GF-D8 (cell line): ENCODE results near the gene DSN1.
A peak's percentile ranks its signal among the peaks of the same experiment; 100 is the strongest.

Experiments
- DNase-seq: peaks from one replicate; lab custom pipeline; 2025; lab: John Stamatoyannopoulos, UW

The DSN1 gene

DNA sequence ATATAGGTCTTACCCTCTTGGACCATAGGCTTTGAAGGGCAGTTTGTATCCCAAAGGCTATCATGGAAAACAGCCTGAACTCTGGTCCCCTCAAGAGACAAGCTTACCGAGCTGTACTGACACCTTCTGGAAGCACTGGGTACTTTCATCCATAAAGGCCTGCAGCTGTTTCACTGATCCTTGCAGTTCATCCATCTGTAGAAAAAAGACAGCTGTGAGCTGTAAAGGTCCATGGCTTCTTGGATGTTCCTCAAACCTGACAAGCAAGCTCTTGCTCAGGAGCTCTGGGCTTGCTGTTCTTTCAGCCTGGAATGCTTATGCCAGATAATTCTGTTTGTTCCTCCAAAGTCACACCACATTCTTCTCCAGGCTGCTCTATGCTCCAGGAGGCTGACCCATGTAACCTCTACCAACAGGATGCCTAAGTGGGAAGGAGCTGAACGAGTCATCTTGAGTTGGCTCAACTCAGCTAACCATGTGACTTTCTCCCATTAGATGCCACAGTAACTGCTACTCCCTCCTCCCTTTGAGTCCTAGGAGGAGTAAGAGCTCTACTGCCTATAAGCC lies 18.8 kb downstream of the DSN1 start:
- peak; percentile 21 for DNase-seq

DNA sequence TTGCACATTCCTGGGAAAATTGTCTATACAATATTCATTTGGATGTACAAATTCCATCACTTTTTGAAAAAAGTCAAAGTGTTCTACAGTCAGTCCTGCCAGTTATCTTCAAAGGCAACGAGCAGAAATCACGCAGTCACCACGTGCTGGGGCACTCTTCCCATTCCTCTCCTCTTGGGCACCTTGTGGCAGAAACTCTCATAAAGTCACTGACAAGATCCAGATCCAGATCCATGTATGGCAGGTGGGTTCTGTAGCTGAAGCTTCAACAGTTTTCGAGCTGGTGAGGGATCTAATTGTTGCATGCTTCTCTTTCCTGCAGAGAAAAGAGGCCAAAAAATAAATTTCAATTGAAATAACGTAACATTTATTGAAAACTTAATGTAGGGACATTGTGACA lies 21.0 kb downstream of the DSN1 start:
- DNase-seq, result no peak

DNA sequence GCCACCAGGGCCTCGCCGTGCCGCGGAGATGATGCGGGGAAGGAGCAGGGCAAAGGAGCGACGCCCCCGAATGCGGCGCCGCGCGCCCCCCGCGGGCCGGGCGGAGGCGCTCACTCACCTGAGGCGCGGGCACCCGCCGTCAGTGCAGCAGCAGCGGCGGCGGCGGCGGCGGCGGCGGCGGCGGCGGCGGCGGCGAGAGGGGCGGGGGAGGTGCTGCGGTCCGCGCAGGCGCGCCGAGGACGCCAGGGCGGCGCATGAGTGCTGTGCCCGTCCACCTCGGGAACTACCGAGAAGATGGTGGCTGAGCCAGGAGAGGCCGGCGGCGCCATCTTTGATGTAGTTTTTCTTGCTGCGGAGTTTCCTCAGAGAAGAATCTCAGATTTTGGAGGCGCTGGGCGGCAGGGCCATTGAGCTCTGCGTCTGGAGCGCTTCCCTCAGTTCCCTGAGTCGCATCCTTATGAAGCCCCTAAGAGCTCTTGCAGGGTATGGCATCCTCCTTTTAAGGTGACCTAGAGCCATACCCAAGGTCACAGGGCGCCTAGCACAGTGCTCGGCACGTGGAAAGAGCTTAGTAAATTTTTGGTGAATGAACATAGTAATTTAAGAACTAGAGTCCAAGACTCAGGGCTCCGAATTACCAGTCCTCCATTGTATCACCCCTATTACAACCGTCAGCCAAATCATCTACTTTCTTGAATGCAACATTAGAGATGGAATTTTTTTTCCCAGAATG lies 27.5 kb downstream of the DSN1 start, which contains the start of gene NDRG3:
TSS of gene NDRG3 (minus strand) at position 164 of the 733 bp plus-strand sequence. CDS start 24,355 bp downstream, outside the sequence.
- peak; percentile 75 for DNase-seq

DNA sequence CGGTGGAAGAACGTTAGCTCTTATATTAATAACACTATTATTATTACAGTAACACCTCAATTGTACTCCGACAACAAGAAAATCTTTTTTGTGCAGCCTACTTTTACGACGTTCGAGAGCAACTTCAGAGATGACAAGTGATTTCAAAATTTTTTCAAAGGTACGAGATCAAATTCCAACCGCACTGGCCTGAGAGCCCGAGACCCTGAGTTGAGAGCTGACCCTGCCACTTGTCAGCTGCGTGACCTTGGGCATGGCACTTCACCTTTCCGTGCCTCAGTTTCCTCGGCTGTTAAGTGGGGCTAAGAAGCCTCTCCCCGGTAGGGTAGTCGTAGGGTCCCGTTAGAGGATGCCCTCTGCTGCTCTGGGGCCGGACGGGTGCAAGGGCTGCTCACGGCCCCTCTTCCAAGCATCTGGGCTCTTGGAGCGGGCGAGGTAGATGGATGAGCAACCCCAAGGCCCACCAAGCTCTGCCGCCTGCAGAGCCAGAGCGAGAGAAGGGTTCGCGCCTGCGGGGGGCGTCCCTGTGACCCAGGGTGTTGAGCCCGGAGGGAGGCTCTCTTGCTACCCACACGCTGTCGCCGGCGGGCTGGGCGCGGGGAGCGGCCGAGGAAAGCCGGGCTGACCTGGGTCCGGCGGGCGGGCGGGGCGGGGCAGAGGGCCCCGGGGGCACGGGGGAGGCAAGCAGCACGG lies 28.2 kb downstream of the DSN1 start:
- DNase-seq, result no peak

DNA sequence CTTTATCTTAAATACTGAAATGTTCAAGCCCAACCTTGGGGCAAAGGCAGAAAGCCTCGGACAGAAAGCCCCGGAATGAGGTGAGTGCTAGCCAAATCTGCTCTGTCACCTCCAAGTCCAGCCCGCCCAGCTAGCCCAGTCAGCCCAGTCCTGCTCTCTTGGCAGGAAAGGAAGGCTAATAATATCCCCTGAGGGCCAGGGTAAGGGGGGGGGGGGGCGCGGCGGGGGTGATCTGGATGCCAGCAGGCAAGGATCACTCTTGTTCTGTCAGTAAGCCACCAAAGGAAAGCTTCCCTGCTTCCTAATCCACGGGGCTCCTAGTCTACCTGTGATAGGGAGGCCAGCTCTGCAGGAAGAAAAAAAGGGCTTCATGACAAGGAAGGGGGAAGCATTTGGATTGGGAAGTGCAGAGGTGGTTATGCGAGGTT lies 28.8 kb downstream of the DSN1 start:
- DNase-seq, result no peak

DNA sequence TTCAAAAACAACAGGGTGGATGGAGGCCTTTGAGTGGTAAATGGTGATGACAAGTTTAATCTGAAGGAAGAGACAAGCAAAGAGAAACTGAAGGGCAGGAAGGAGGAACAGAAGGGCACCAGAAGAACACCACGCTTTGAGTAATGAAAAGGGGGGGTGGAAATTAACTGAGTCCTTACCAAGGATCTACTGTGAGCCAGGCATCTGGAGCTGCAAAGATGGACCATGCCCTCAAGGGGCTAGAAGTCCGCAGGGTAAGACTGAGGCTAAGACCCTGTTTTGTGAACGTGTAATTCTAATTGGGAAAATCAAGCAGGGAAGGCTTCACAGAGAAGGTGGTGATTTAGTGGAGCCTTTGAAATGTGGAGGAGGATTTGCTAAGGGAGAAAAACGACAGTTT lies 29.3 kb downstream of the DSN1 start:
- DNase-seq, result no peak

DNA sequence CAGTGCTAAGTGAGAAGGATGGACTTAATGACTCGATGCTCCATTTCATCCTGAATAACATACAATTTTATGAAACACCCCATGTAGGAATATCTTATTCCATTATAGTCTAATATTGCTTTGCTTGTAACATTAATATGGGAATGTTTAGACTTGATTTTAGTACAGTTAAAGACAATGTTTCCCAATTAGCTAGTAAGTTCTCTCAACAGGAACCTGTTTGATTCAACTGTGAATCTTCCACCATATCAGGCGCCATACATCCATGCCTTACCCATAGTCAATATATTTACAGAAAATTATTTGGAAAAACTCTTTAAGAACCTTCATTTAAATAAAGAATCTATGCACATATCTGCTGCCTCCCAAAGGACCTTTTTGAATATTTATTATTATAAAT lies 31.0 kb downstream of the DSN1 start:
- no peak for DNase-seq

DNA sequence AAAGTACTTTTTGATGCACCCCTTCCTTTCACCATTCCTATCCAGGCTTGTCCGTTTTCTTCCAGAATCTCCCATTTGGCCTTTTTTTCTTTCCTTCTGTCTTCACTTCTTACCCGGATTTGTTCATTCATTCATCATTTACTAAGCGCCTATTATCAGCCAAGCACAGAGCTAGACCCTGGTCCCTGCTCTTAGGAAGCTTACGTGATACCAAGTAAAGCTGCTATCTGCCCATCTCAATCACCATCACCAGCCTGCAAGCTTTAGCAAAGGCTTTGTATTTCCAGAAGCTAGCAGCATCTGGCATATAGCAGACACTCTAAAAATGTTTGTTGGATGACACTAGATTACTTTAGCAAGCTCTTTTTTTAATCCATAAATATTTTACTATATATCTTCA lies 32.5 kb downstream of the DSN1 start:
- DNase-seq, result no peak

DNA sequence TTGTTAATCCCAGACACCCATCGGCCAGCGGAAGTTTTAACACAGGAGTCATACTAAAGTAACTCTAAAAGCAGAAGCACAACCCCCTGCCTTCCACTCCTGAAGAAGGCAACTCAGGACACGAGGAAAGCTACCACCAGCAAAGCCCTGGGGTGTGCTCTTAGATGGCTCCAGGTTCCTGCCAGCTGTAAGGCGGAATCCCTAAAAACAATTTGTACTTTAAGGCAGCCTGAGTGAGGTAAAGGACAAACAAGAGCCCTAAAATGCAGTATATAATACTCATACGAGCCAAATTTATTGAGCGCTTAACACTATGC lies 36.4 kb downstream of the DSN1 start:
- no peak for DNase-seq

DNA sequence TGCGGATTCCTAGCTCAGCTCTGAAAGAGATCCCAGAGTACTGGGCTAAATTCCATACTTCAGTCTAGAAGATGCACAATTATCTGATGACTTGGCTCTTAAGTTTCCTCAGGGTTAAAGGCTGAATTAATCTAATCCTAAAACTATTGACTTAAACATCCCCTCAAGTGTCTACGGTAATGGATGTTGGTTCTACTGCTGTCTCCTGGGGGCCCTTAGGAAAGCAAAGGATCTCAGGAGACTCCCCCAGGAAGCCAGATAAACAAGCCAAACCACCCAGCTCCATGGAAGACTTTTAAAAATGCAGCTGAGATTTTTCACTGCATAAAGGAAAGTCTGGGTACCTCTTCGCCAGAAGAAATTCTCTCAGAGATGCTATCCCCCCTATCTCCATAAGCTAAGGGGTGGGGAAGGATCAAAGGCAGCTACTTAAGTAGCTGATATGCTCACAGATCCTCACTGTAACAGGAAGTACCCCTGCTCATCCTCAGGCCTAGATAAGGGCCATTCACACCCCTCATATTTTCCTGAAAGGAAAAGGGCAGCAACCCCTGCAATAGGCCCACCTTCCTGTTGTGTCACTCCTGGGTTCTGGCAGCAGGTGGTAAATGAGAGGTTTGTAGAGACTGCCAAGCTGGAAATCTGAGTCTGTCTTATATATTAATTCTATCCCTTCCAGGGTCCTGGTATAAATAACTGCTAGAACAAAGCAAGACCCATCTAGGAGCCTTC lies 36.9 kb downstream of the DSN1 start:
- DNase-seq, result peak; percentile 25

DNA sequence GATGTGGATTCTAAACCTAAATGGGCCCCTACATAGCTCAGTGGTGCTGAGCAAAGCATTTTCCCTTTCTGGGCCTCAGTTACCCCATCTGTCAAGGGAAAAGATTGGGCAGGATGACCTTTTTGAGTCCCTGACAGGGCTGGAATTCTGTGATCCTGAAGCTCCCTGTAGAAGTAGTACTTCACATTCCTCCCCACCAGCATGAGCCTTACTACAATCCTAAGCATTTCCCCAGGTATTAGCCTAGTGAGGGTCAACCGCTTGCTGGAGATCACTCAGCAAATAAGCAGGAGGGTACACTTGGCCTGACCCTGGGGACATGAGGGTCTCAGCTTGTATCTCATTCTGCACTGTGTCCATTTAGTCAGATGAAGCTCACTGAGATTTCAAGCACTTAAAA lies 41.1 kb downstream of the DSN1 start:
- no peak for DNase-seq

DNA sequence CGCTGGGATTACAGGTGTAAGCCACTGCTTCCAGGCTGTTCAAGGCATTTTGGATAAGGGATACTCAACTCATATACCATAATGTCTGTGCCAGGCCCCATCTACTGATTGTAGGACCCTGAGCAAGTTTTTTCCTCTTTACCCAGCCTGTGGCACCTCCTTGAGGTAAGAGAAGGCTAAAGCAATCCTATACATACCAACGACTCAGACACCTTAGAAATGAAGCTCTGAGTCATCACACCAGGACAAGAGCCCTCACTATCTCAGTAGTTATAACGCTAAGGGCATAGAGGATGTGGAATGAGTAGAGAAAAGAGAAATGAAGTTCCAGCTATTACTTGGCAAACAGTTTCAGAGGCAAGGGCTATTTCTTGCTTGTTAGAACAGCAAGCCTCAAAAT lies 44.6 kb downstream of the DSN1 start:
- DNase-seq, result no peak

DNA sequence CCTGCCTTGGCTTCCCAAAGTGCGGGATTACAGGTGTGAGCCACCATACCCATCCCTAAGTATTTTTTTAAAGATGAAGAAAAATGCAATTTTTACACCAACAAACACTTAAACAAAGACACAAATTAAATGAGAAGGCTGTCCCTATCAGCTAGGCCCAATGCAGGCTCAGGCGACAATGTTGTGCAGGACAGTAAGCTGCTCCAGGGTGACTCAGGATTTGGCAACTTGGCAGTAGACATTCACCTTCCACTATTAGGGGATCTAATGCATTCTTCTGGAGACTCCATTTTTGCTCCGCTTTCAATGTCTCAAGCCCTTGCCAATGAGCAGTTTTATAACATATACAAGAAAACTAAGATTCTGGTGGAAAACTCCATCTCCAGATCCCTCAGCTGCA lies 47.4 kb downstream of the DSN1 start:
- no peak for DNase-seq

DNA sequence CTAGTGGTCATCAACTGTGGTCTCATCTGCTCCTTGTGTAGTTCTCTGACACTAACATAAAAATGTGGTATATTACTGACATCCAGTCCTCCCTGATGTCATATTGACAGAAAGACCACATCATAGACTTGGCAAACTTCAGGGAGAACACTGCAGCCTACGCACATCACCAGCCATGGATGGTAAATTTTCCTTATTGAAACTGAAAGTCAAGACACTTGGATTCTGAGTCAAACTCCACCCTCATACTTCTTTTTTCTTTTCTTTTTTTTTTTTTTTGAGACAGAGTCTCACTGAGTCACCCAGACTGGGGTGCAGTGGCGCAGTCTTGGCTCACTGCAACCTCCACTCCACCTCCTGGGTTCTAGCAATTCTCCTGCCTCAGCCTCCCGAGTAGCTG lies 53.1 kb downstream of the DSN1 start:
- no peak for DNase-seq

DNA sequence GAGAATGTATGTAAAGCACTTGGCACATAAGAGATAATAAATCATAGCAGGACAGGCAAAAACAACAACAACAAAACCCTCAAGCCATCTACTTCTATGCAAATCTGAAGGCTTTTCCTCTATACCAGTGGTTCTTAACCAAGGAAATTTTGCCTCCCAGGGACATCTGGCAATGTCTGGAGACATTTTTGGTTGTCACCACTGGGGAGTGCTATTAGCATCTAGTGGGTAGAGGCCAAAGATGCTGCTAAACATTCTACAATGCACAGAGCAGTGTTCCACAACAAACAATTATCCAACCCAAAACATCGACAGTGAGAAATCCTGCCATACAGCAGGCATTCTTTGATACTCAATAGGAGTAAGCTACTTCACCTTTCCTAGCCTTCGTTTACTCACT lies 55.9 kb downstream of the DSN1 start:
- no peak for DNase-seq

DNA sequence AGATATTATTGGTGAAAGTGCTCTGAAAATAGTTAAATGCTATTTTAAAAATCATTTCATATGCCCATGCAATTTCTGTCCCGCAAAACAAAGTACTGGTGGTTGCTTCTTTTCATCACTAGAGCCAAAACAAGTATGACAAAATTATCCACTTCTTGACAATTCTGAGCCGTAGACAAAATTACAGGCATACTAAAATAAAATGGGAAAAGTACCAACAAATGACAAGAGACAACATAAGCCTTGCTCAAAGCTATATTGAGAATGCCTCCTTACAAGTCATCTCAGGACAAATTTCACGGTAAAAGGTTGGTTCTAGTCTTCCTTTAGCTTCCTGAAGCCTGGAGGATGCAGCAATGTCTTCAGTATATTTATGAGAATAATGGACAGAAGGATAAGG lies 56.5 kb downstream of the DSN1 start:
- DNase-seq, result no peak

DNA sequence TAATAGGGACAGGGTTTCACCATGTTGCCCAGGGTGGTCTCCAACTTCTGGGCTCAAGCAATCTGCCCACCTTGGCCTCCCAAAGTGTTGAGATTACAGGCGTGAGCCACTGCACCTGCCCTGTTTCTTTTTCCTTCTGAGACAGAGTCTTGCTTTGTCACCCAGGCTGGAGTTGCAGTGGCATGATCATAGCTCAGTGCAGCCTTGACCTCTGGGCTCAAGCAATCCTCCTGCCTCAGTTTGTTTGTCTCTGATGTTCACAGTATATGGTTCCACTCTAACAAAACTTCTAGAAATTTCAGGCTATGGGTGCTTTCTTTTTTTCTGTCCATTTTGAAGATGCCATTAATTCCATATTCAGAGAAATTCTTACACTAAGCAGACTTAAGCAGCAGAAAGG lies 60.8 kb downstream of the DSN1 start:
- no peak for DNase-seq

DNA sequence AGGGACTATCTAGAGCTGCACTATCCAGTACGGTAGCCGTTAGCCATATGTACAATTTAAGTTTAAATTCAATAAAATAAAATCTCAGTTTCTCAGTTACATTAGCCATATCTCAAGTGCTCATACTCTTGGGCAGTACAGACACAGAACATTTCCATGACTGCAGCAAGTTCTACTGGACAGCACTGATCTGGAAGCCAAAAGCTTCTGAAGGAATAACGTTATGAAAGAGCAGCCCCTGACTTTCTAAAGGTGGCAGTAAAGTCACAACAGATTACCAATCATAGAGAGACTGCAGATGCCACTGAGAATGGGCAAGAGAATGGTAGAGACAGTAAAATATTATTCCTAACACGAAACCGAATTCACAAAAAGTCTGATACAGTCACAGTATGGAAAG lies 64.4 kb downstream of the DSN1 start:
- no peak for DNase-seq

DNA sequence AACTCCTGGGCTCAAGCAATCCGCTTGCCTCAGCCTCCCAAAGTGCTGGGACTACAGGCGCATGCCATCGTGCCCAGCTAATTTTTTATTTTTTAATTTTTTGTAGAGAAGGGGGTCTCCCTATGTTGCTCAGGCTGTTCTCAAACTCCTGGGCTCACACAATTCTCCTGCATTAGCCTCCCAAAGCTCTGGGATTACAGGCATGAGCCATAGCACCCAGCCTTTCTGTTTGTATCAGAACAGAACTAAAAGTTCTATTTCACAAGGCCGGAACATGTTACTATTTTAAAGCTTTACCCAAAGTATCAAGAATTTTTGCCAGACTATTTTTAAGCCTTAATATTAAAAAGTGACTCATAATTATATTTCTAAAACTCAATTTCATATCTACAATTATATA lies 70.0 kb downstream of the DSN1 start:
- no peak for DNase-seq
